ENCODE data around the gene PIWIL1.

Gene PIWIL1

DNA sequence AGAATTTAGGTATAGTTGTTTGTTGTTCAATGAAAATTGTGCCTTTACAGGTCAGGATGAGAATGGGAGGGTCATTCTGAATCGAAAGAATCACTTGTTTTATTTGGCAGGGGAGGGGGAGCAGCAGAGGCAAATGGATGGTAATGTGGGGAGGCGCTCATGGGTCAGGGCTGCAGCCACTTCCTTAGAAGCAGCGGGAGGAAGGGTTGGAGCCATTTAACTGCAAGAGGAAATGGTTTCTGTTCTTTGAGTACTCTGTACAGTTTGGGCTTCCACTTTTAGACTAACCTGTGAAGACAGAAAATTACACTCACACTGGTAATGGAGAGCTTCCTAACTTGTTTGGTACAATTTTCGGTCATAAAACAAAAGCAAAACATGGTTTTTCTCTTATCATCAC, 57.2 kb downstream of the PIWIL1 start:
- TF ChIP-seq, protein P1, sequence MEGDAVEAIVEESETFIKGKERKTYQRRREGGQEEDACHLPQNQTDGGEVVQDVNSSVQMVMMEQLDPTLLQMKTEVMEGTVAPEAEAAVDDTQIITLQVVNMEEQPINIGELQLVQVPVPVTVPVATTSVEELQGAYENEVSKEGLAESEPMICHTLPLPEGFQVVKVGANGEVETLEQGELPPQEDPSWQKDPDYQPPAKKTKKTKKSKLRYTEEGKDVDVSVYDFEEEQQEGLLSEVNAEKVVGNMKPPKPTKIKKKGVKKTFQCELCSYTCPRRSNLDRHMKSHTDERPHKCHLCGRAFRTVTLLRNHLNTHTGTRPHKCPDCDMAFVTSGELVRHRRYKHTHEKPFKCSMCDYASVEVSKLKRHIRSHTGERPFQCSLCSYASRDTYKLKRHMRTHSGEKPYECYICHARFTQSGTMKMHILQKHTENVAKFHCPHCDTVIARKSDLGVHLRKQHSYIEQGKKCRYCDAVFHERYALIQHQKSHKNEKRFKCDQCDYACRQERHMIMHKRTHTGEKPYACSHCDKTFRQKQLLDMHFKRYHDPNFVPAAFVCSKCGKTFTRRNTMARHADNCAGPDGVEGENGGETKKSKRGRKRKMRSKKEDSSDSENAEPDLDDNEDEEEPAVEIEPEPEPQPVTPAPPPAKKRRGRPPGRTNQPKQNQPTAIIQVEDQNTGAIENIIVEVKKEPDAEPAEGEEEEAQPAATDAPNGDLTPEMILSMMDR (IDR thresholded peaks at IDR 0.05; ENCODE audit: low read depth, low read length, missing control alignments), result no peak
- no peaks in the 10 kb centered on the region for H3K27me3 ChIP-seq (replicated peaks)
- in situ Hi-C loops (cut with HindIII; ENCODE audit: low pct_ligation_motif_present, low sequenced_read_pairs), result no loop called here
- no peaks in the 10 kb centered on the region for H3K36me3 ChIP-seq (replicated peaks)
- H3K27ac ChIP-seq, result no peak overlapping the region
- no peak for DNase-seq
- no peak overlapping the region for H3K4me3 ChIP-seq (ENCODE audit: low read depth, low read length)

DNA sequence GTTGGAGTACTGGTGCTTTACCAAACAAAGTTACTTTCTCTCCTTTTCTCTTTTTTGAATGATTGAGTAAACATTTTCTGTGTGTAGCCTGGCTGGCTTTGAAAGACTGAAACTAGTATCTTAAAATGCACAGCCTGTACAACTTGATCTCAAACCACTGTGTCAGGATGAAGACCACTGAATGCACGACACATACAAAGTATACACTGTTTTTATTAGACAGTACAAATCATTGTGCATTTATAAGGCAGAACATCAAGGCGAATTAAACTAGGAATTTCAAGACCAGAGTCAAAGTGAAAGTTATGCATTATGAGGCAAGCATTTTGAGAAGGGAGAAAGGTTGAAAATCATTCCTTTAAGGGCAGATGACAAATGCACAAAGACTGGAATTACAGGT, 59.0 kb downstream of the PIWIL1 start:
- Histone ChIP-seq H3K4me3 (ENCODE audit: low read depth, low read length) (no peak overlapping the region), H3K36me3 (replicated peaks) (no peaks in the 10 kb centered on the region), H3K27me3 (replicated peaks) (no peaks in the 10 kb centered on the region), H3K27ac (no peak overlapping the region)
- TF ChIP-seq, protein P1 (IDR thresholded peaks at IDR 0.05; ENCODE audit: low read depth, low read length, missing control alignments), result no peak
- in situ Hi-C loops (cut with HindIII; ENCODE audit: low pct_ligation_motif_present, low sequenced_read_pairs), result no loop called here
- DNase-seq, result no peak

DNA sequence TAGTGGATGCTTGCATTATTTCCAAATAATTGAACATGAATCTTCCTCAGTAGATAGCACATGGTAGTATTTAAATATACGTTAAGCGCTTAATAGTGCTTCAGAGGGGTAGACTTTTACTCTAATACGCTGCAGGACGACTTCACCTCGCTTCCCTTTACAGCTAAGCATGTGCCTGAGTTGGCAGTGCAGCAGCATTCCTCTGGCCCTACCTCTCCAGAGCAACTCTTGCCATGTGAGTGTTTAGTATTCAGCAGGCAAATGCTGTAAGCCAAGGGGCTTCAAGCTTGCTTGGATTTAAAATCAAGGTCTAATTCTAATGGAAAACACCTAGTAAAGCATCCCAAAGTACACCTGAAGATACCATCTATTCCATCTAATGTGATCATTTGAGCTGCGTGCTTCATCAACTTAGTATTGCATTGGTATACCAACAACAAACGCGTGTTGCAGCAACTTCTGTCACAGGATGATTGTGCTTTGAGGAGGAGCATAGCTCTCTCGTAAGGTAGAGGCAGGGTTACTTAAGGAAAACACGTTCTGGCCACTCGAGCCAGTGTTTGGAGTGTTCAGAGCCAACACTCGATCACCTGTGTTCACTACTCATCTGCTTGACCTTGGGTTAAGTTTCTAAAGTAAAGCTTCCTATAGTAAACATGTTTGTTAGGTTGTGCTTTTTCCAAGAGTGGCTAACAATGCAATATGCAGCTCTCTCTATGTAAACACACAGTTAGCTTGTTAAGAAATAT, 60.6 kb downstream of the PIWIL1 start:
- TF ChIP-seq, protein P1 (IDR thresholded peaks at IDR 0.05; ENCODE audit: low read depth, low read length, missing control alignments), result no peak
- in situ Hi-C loops (cut with HindIII; ENCODE audit: low pct_ligation_motif_present, low sequenced_read_pairs), result no loop called here
- no peak for DNase-seq
- H3K27me3 ChIP-seq (replicated peaks), result no peaks in the 10 kb centered on the region
- no peak overlapping the region for H3K4me3 ChIP-seq (ENCODE audit: low read depth, low read length)
- H3K27ac ChIP-seq, result no peak overlapping the region
- H3K36me3 ChIP-seq (replicated peaks), result no peaks in the 10 kb centered on the region

DNA sequence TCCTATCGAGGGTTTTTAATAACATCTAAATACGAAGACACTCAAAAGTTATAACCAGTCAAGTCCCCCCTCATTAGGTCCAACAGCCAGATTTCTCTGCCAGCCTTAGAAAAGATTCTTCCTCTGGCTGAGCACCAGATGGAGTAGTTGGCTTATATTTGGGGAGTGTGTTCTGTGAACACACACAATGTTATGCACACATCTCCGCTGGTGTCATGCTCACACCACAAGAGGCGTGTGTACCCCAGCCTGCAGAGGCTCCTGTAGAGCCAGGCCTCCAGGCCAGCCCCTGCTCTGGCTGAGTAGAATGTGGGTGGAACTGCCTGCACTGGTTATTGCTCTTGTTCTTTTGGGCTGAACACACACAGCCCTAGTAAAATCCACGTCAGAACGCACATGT, 64.0 kb downstream of the PIWIL1 start:
- in situ Hi-C loops (cut with HindIII; ENCODE audit: low pct_ligation_motif_present, low sequenced_read_pairs), result no loop called here
- Histone ChIP-seq H3K36me3 (replicated peaks) (no peaks in the 10 kb centered on the region), H3K27me3 (replicated peaks) (no peaks in the 10 kb centered on the region), H3K27ac (no peak overlapping the region), H3K4me3 (ENCODE audit: low read depth, low read length) (no peak overlapping the region)
- TF ChIP-seq, protein P1 (IDR thresholded peaks at IDR 0.05; ENCODE audit: low read depth, low read length, missing control alignments), result no peak
- DNase-seq, result no peak

DNA sequence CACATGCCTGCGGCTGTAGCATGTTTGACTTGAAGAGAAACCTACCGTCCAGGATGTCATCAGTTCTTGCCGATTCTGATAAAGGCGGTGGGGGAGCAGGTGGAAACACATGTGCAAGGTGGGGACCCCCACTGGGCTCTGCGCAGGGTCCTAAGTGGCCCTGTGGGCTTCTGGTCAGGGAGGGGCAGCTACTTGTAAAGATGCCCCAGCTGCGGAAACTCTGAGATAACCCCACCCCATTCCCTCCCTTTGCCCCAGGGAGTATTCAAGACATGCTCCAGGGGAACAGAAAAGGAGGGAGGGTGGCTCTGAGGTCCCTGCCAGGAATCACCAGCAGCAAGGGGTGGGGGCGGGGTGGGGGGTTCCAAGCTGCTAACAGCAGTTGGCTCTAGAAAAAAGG, 67.6 kb downstream of the PIWIL1 start:
- no peak for DNase-seq
- Histone ChIP-seq H3K27me3 (replicated peaks) (no peaks in the 10 kb centered on the region), H3K36me3 (replicated peaks) (no peaks in the 10 kb centered on the region), H3K27ac (no peak overlapping the region), H3K4me3 (ENCODE audit: low read depth, low read length) (no peak overlapping the region)
- TF ChIP-seq, protein P1 (IDR thresholded peaks at IDR 0.05; ENCODE audit: low read depth, low read length, missing control alignments), result no peak
- in situ Hi-C loops (cut with HindIII; ENCODE audit: low pct_ligation_motif_present, low sequenced_read_pairs), result no loop called here

DNA sequence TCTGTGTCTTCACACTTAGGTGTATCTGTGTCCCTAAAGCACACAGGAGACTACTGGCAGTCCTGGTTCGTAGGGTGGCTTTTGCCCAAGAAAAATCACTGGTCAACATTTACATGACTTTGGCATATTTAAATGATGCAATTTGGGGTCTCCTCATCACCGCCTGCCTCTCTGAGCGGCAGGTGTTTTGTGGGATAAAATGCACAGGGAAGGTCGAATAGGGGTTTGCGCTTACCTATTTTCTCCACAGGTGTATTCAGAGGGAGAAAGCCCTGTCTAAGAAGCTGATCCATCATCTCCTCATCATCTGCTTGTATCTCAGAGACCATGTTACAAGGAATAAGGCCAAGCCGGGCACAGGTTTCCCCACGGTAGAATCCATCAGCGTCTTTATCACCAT, 74.7 kb downstream of the PIWIL1 start:
- no peak for DNase-seq
- no peak overlapping the region for H3K4me3 ChIP-seq (ENCODE audit: low read depth, low read length)
- in situ Hi-C loops (cut with HindIII; ENCODE audit: low pct_ligation_motif_present, low sequenced_read_pairs), result no loop called here
- no peaks in the 10 kb centered on the region for H3K27me3 ChIP-seq (replicated peaks)
- H3K36me3 ChIP-seq (replicated peaks), result no peaks in the 10 kb centered on the region
- TF ChIP-seq, protein P1 (IDR thresholded peaks at IDR 0.05; ENCODE audit: low read depth, low read length, missing control alignments), result no peak
- no peak overlapping the region for H3K27ac ChIP-seq
